22Rv1 (cell line): ENCODE data around the gene ANKRD13A.

Experiments used
- ZFX ChIP-seq: fragments of 450-650 bp; IDR thresholded peaks from 2 replicates; pipeline ENCODE4 v1.6.1; 2017; ENCODE audit warnings: antibody characterized with exemption, borderline replicate concordance
- TF ChIP-seq, protein P1 (sequence below): fragments of 450-650 bp; IDR thresholded peaks from 2 replicates; pipeline ENCODE4 v1.5.1; 2017; ENCODE audit warnings: mild to moderate bottlenecking

DNA sequence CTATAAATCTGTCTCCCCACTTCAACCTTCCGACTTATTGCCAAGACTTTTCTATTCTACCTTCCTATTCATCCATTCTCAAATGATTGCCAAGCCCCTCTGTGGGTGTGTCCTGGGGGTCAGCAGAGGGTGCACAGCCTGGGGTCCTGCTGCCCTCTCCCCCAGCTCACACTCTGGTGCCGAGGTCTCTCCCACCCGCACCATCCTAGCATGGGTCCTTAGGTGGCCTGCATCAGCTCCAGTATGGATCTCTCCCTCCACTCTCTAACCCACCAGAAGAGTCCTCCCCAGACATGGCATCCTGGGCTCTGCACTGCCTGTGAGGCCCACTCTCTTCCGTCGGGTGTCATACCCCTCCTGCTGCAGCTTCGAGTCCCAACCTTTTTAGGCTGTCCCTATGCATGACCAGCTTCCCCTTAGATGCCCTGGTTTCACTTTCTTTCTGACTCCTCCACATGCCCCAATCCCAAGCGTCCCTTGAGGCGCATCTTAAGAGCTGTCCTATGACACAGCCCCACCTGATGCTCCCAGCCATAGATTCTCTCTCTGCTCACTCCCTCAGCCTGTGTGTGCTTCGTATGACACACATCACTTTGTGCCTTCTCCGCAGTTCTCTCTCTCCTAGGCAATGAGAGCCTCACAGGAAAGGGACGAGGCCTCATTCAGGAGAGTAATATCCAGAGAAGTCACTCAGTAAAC, 46.9 kb upstream of the ANKRD13A start:
- TF ChIP-seq, protein P1, sequence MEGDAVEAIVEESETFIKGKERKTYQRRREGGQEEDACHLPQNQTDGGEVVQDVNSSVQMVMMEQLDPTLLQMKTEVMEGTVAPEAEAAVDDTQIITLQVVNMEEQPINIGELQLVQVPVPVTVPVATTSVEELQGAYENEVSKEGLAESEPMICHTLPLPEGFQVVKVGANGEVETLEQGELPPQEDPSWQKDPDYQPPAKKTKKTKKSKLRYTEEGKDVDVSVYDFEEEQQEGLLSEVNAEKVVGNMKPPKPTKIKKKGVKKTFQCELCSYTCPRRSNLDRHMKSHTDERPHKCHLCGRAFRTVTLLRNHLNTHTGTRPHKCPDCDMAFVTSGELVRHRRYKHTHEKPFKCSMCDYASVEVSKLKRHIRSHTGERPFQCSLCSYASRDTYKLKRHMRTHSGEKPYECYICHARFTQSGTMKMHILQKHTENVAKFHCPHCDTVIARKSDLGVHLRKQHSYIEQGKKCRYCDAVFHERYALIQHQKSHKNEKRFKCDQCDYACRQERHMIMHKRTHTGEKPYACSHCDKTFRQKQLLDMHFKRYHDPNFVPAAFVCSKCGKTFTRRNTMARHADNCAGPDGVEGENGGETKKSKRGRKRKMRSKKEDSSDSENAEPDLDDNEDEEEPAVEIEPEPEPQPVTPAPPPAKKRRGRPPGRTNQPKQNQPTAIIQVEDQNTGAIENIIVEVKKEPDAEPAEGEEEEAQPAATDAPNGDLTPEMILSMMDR: no peak
- TF ChIP-seq ZFX: no peak
